ENCODE measurements around the gene UBIAD1.
"Not testable (repeated sequence)": the region's sequence is repeated elsewhere in the genome, so short reads cannot be mapped to it uniquely, and the experiment has no call there.

Gene UBIAD1

GRCh38 chr1:11291049-11291448 is 18.1 kb downstream of the UBIAD1 start:
- H3K27me3 Mint-ChIP-seq = no peaks in the 10 kb centered on the region
- H3K27ac Mint-ChIP-seq = no peak overlapping the region
- no peak overlapping the region for H3K4me3 Mint-ChIP-seq
- H3K36me3 Mint-ChIP-seq = peaks cover 73% of the 10 kb centered on the region
- ATAC-seq = no peak
- peaks cover 7% of the 10 kb centered on the region for H3K4me1 Mint-ChIP-seq
- H3K9me3 Mint-ChIP-seq = no peaks in the 10 kb centered on the region

- H3K36me3 Mint-ChIP-seq = peaks cover 63% of the 10 kb centered on the region
- peaks cover 6% of the 10 kb centered on the region for H3K4me1 Mint-ChIP-seq
- no peaks in the 10 kb centered on the region for H3K27me3 Mint-ChIP-seq
- H3K4me3 Mint-ChIP-seq = no peak overlapping the region
- no peak overlapping the region for H3K27ac Mint-ChIP-seq
- no peaks in the 10 kb centered on the region for H3K9me3 Mint-ChIP-seq
- ATAC-seq = no peak
Observed at GRCh38 chr1:11293856-11294255, 20.9 kb downstream of the UBIAD1 start.

GRCh38 chr1:11294951-11295350 is 22.0 kb downstream of the UBIAD1 start:
- Mint-ChIP-seq H3K4me1 (peaks cover 6% of the 10 kb centered on the region), H3K27me3 (no peaks in the 10 kb centered on the region), H3K9me3 (no peaks in the 10 kb centered on the region), H3K4me3 (no peak overlapping the region), H3K27ac (peak overlapping the region; percentile 19), H3K36me3 (peaks cover 57% of the 10 kb centered on the region)
- no peak for ATAC-seq

- Mint-ChIP-seq H3K9me3 (no peaks in the 10 kb centered on the region), H3K27me3 (no peaks in the 10 kb centered on the region), H3K4me1 (no peaks in the 10 kb centered on the region), H3K27ac (no peak overlapping the region), H3K36me3 (peaks cover 47% of the 10 kb centered on the region), H3K4me3 (no peak overlapping the region)
- ATAC-seq = no peak
Observed at GRCh38 chr1:11295905-11296304, 22.9 kb downstream of the UBIAD1 start.

- not testable (repeated sequence) for H3K4me3 Mint-ChIP-seq, H3K27ac Mint-ChIP-seq, H3K4me1 Mint-ChIP-seq, H3K27me3 Mint-ChIP-seq, ATAC-seq, H3K9me3 Mint-ChIP-seq
- peaks cover 29% of the 10 kb centered on the region for H3K36me3 Mint-ChIP-seq
Observed at GRCh38 chr1:11297774-11298173, 24.8 kb downstream of the UBIAD1 start.

- no peak for ATAC-seq
- Mint-ChIP-seq H3K4me1 (no peaks in the 10 kb centered on the region), H3K9me3 (no peaks in the 10 kb centered on the region)
Observed at GRCh38 chr1:11298390-11299224, 25.6 kb downstream of the UBIAD1 start.

GRCh38 chr1:11299225-11299574 is 26.2 kb downstream of the UBIAD1 start:
- Mint-ChIP-seq H3K27ac (no peak overlapping the region), H3K9me3 (no peaks in the 10 kb centered on the region)

More at GRCh38 chr1:11298390-11299224, 25.6 kb downstream of the UBIAD1 start:
- Mint-ChIP-seq H3K4me3 (no peak overlapping the region), H3K36me3 (peaks cover 20% of the 10 kb centered on the region), H3K27me3 (no peaks in the 10 kb centered on the region), H3K27ac (no peak overlapping the region)

GRCh38 chr1:11301601-11302000 is 28.6 kb downstream of the UBIAD1 start:
- H3K27ac Mint-ChIP-seq = no peak overlapping the region
- H3K4me1 Mint-ChIP-seq = no peaks in the 10 kb centered on the region
- no peaks in the 10 kb centered on the region for H3K27me3 Mint-ChIP-seq
- H3K9me3 Mint-ChIP-seq = no peaks in the 10 kb centered on the region
- no peak overlapping the region for H3K4me3 Mint-ChIP-seq
- peaks cover 10% of the 10 kb centered on the region for H3K36me3 Mint-ChIP-seq
- no peak for ATAC-seq

More at GRCh38 chr1:11299225-11299574, 26.2 kb downstream of the UBIAD1 start:
- Mint-ChIP-seq H3K36me3 (peaks cover 20% of the 10 kb centered on the region), H3K4me3 (no peak overlapping the region), H3K4me1 (no peaks in the 10 kb centered on the region), H3K27me3 (no peaks in the 10 kb centered on the region)
- ATAC-seq = no peak

- Mint-ChIP-seq H3K4me3 (no peak overlapping the region), H3K27me3 (no peaks in the 10 kb centered on the region), H3K27ac (no peak overlapping the region), H3K9me3 (no peaks in the 10 kb centered on the region), H3K4me1 (no peaks in the 10 kb centered on the region), H3K36me3 (peaks cover 3% of the 10 kb centered on the region)
- no peak for ATAC-seq
Observed at GRCh38 chr1:11302366-11302765, 29.4 kb downstream of the UBIAD1 start.

GRCh38 chr1:11305516-11305915 is 32.5 kb downstream of the UBIAD1 start:
- H3K4me1 Mint-ChIP-seq, H3K4me3 Mint-ChIP-seq, H3K27ac Mint-ChIP-seq, H3K9me3 Mint-ChIP-seq, H3K27me3 Mint-ChIP-seq, ATAC-seq, H3K36me3 Mint-ChIP-seq: not testable (repeated sequence)

- Mint-ChIP-seq H3K4me1 (peaks cover 7% of the 10 kb centered on the region), H3K4me3 (no peak overlapping the region), H3K27ac (no peak overlapping the region), H3K27me3 (peaks cover 33% of the 10 kb centered on the region), H3K36me3 (no peaks in the 10 kb centered on the region), H3K9me3 (no peaks in the 10 kb centered on the region)
- no peak for ATAC-seq
Observed at GRCh38 chr1:11307852-11308251, 34.9 kb downstream of the UBIAD1 start.

GRCh38 chr1:11308699-11309224 is 35.8 kb downstream of the UBIAD1 start:
- Mint-ChIP-seq H3K9me3 (no peaks in the 10 kb centered on the region), H3K27me3 (peaks cover 42% of the 10 kb centered on the region), H3K27ac (no peak overlapping the region), H3K4me3 (no peak overlapping the region), H3K4me1 (peaks cover 7% of the 10 kb centered on the region), H3K36me3 (no peaks in the 10 kb centered on the region)
- ATAC-seq = peak; percentile 27

GRCh38 chr1:11309385-11309784 is 36.4 kb downstream of the UBIAD1 start:
- H3K36me3 Mint-ChIP-seq = no peaks in the 10 kb centered on the region
- ATAC-seq = no peak

GRCh38 chr1:11311816-11312755 is 39.1 kb downstream of the UBIAD1 start:
- H3K27me3 Mint-ChIP-seq = peaks cover 51% of the 10 kb centered on the region
- no peak for ATAC-seq
- no peaks in the 10 kb centered on the region for H3K36me3 Mint-ChIP-seq
- no peak overlapping the region for H3K27ac Mint-ChIP-seq
- no peak overlapping the region for H3K4me3 Mint-ChIP-seq
- no peaks in the 10 kb centered on the region for H3K9me3 Mint-ChIP-seq
- H3K4me1 Mint-ChIP-seq = peaks cover 7% of the 10 kb centered on the region

More at GRCh38 chr1:11309385-11309784, 36.4 kb downstream of the UBIAD1 start:
- Mint-ChIP-seq H3K27me3 (peaks cover 42% of the 10 kb centered on the region), H3K4me1 (peaks cover 7% of the 10 kb centered on the region), H3K27ac (no peak overlapping the region), H3K4me3 (no peak overlapping the region), H3K9me3 (no peaks in the 10 kb centered on the region)

- no peak for ATAC-seq
- Mint-ChIP-seq H3K36me3 (no peaks in the 10 kb centered on the region), H3K27ac (no peak overlapping the region), H3K9me3 (no peaks in the 10 kb centered on the region), H3K27me3 (peaks cover 67% of the 10 kb centered on the region), H3K4me3 (no peak overlapping the region), H3K4me1 (peaks cover 7% of the 10 kb centered on the region)
Observed at GRCh38 chr1:11314959-11315358, 42.0 kb downstream of the UBIAD1 start.
